HL-60 (cell line): Measurements from ENCODE around the gene NDUFS7.

Experiments
- DNase-seq, 2 experiments: peaks; one replicate each; pipeline ENCODE4 v3.0.0-alpha.2; 2010 to 2020; ENCODE audit warnings: low read depth in 1 of 2, low spot score in 1 of 2
- H3K27ac ChIP-seq: fragments of 250-450 bp; sonication (Bioruptor Pico); replicated peaks from 2 replicates; pipeline ENCODE4 v1.5.1; 2020; ENCODE audit warnings: mild to moderate bottlenecking, moderate library complexity
- H3K27me3 ChIP-seq: fragments of 250-450 bp; sonication (Bioruptor Pico); 2 replicates; pipeline ENCODE4 v1.5.1; 2021; ENCODE audit warnings: mild to moderate bottlenecking, moderate library complexity; ENCODE audit not compliant: insufficient read depth, poor library complexity, severe bottlenecking
- H3K4me3 ChIP-seq: replicated peaks from 2 replicates; pipeline ENCODE4 v1.5.1; 2011; ENCODE audit warnings: mild to moderate bottlenecking, control low read depth, low read length; ENCODE audit not compliant: insufficient read depth
- GABPA ChIP-seq: IDR thresholded peaks from 2 replicates; pipeline ENCODE4 v1.6.1; 2012; ENCODE audit warnings: low read depth
- POLR2AphosphoS5 ChIP-seq: IDR thresholded peaks from 2 replicates; pipeline ENCODE4 v1.6.1; 2012; ENCODE audit warnings: low read depth
- SPI1 ChIP-seq: IDR thresholded peaks from 2 replicates; pipeline ENCODE4 v1.6.1; 2012; ENCODE audit warnings: low read depth, mild to moderate bottlenecking, borderline replicate concordance
- TF ChIP-seq, protein P1 (sequence below): IDR thresholded peaks from one replicate; pipeline ENCODE4 v1.5.1; 2011; ENCODE audit warnings: low read length, control low read depth, inconsistent platforms; ENCODE audit not compliant: insufficient read depth
- TF ChIP-seq, protein P2 (sequence below): IDR thresholded peaks from 2 replicates; pipeline ENCODE4 v1.6.1; 2012; ENCODE audit warnings: low read depth; ENCODE audit not compliant: insufficient replicate concordance

Gene NDUFS7

DNA sequence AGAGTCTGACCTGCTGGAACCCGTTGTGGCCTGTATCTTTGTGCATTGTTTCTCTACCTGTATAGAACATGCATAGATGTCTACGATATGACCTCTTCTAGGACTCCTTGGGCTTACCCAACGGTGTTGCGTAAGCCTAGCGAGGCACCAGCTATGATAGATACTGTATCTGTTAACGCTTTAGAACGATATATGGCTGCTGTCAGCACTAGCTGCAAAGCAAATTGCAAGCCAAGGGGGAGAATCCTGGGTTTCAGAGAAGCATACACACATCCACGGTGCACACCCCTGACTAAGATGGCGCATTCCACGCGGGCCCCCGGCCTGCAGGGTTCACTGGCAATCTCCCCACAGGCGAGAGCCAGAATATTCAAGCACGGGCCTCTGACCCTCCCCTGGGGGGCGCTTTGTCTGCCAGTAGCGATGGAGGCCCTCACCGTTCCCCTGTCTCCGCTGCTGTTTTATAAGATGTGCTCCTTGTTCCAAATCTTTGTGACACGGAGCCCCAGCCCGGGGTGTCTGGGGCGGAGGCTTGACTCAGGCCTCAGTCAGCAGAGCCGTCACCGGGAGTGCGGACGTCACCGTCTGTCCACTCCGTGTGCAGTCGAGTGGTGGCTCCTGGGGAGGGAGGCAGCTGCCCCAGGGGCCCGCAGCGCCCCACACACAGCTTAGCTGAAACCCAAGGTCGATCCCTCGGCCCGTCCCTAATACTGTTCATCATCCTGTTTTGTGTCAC is 41.6 kb downstream of the NDUFS7 start:
- peak in 1 of 2 experiments; percentile 43 for DNase-seq
- Histone ChIP-seq H3K27me3 (no peaks in the 10 kb centered on the region), H3K4me3 (no peak overlapping the region), H3K27ac (no peak overlapping the region)
- TF ChIP-seq, protein P1, sequence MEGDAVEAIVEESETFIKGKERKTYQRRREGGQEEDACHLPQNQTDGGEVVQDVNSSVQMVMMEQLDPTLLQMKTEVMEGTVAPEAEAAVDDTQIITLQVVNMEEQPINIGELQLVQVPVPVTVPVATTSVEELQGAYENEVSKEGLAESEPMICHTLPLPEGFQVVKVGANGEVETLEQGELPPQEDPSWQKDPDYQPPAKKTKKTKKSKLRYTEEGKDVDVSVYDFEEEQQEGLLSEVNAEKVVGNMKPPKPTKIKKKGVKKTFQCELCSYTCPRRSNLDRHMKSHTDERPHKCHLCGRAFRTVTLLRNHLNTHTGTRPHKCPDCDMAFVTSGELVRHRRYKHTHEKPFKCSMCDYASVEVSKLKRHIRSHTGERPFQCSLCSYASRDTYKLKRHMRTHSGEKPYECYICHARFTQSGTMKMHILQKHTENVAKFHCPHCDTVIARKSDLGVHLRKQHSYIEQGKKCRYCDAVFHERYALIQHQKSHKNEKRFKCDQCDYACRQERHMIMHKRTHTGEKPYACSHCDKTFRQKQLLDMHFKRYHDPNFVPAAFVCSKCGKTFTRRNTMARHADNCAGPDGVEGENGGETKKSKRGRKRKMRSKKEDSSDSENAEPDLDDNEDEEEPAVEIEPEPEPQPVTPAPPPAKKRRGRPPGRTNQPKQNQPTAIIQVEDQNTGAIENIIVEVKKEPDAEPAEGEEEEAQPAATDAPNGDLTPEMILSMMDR: no peak
- TF ChIP-seq GABPA: no peak
- TF ChIP-seq, protein P2, sequence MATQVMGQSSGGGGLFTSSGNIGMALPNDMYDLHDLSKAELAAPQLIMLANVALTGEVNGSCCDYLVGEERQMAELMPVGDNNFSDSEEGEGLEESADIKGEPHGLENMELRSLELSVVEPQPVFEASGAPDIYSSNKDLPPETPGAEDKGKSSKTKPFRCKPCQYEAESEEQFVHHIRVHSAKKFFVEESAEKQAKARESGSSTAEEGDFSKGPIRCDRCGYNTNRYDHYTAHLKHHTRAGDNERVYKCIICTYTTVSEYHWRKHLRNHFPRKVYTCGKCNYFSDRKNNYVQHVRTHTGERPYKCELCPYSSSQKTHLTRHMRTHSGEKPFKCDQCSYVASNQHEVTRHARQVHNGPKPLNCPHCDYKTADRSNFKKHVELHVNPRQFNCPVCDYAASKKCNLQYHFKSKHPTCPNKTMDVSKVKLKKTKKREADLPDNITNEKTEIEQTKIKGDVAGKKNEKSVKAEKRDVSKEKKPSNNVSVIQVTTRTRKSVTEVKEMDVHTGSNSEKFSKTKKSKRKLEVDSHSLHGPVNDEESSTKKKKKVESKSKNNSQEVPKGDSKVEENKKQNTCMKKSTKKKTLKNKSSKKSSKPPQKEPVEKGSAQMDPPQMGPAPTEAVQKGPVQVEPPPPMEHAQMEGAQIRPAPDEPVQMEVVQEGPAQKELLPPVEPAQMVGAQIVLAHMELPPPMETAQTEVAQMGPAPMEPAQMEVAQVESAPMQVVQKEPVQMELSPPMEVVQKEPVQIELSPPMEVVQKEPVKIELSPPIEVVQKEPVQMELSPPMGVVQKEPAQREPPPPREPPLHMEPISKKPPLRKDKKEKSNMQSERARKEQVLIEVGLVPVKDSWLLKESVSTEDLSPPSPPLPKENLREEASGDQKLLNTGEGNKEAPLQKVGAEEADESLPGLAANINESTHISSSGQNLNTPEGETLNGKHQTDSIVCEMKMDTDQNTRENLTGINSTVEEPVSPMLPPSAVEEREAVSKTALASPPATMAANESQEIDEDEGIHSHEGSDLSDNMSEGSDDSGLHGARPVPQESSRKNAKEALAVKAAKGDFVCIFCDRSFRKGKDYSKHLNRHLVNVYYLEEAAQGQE: no peak
- no peak for TF ChIP-seq POLR2AphosphoS5
- no peak for TF ChIP-seq SPI1

DNA sequence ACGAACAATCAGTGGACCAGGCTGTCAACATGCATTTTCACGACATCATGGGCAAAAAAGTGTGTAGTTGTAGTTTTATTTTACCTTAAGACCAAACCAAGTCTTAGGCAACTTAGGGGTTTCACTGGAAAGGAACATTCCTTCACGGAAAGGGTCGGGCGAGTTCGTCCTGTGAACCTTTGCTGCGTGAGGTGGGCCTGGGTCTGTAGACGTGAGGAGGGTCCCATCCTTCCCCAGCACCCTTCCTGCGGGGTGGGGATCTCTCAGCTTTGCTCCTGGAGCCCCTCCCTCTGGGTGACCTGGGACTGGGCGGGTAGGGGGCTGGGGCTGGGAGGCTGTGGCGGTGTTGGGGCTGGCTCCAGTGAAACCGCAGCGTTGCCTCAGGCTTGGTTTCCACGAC is 42.2 kb downstream of the NDUFS7 start:
- TF ChIP-seq GABPA (no peak), SPI1 (no peak), POLR2AphosphoS5 (no peak)
- TF ChIP-seq, protein P2: no peak
- TF ChIP-seq, protein P1: no peak
- no peaks in the 10 kb centered on the region for H3K27me3 ChIP-seq
- DNase-seq: no peak
- H3K4me3 ChIP-seq: no peak overlapping the region
- no peak overlapping the region for H3K27ac ChIP-seq

- Histone ChIP-seq H3K27me3 (no peaks in the 10 kb centered on the region), H3K27ac (no peak overlapping the region), H3K4me3 (no peak overlapping the region)
- no peak for DNase-seq
- no peak for TF ChIP-seq SPI1
- TF ChIP-seq, protein P1: no peak
- TF ChIP-seq POLR2AphosphoS5: no peak
- TF ChIP-seq GABPA: no peak
- TF ChIP-seq, protein P2: no peak
Measured at GRCh38 chr19:1426736-1427135, 43.0 kb downstream of the NDUFS7 start.
